Measurements from ENCODE around the gene COPG2. TPM values are rescaled to one million over a fixed set of nuclear protein-coding genes. Genes with fewer than 3 reads are reported as not detected.

COPG2 gene
- total RNA-seq, 2 experiments from 2014 or later = 23.8 to 25.1 TPM

DNA sequence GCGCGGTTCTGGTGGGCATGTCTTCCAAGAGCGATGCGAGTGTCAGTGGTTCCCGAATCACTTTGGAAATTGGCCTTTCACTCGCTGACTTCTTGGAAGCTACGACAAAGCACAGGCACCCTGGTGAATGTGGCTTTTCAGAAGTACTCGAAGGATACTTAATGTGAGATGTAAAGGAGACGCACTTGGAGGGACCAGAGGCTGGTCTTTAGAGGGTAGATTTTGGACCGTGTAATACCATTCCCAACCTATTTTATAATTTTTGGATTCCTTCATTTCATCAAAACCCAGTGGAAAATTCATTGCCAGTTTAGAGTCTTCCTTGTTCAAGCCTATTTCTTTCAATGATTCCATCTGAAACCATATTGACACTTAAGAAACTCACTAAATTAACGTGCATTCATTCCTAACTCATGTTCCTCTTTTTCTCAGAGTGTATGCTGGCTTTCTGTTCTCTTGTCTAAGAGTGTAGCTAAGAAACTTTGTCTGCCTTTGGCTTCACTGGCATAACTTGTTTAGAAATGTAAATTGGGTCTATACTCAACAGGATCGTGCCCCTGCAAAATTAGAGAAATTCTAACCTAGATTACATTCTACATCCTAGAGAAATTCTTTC lies 645 bp upstream of the COPG2 start:
- Mint-ChIP-seq H3K4me1 (ENCODE audit: low read depth) (peaks cover 13% of the 10 kb centered on the region), H3K4me3 (peak overlapping the region; percentile 83), H3K9me3 (no peaks in the 10 kb centered on the region), H3K27ac (peak overlapping the region; percentile 68), H3K27me3 (peaks cover 4% of the 10 kb centered on the region), H3K36me3 (ENCODE audit: low read depth) (peaks cover 1% of the 10 kb centered on the region)
- POLR2A ChIA-PET = interaction anchor here (0.7 kb wide), 1 partner anchor 1220 kb away, joined by 4 read pairs; no protein-coding TSS in a partner anchor
- intact Hi-C loops (cut with micrococcal nuclease) = no loop called here
- no peak for ATAC-seq
- TF ChIP-seq, protein P1, sequence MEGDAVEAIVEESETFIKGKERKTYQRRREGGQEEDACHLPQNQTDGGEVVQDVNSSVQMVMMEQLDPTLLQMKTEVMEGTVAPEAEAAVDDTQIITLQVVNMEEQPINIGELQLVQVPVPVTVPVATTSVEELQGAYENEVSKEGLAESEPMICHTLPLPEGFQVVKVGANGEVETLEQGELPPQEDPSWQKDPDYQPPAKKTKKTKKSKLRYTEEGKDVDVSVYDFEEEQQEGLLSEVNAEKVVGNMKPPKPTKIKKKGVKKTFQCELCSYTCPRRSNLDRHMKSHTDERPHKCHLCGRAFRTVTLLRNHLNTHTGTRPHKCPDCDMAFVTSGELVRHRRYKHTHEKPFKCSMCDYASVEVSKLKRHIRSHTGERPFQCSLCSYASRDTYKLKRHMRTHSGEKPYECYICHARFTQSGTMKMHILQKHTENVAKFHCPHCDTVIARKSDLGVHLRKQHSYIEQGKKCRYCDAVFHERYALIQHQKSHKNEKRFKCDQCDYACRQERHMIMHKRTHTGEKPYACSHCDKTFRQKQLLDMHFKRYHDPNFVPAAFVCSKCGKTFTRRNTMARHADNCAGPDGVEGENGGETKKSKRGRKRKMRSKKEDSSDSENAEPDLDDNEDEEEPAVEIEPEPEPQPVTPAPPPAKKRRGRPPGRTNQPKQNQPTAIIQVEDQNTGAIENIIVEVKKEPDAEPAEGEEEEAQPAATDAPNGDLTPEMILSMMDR (IDR thresholded peaks at IDR 0.05) = no peak
- no peak for DNase-seq
- CTCF ChIA-PET = no interaction called here

DNA sequence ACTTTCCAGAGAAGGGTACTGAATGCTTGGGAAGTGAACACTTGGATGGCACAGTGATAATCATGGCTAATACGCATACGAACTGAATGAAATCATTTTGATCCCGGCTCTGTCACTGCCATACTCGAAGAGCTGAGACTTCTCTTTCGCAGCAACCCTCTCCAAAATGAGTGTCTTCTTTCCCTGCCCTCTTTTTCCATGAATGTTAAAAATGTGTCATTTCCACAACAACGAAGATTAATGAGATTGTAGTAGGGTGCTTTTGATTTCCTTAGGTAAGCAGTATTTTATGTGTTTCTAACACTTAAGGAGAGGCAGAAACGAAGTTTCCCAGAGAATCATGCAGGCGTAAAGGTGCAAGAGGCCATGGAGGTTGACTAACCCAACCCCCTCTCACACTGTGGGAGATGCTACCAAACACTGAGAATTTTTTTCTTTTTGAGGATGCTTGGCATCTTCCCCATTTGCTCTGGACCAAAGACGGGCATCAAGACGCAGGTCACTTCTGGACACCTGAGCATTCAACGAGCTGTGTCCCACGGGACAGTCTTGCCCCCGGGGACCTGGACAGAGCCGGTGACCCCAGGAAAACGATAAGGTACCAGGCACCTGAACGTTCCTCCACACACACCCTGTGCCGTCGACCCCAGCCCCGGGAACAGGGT lies 823 bp downstream of the COPG2 start:
- Mint-ChIP-seq H3K9me3 (no peaks in the 10 kb centered on the region), H3K4me1 (ENCODE audit: low read depth) (peaks cover 13% of the 10 kb centered on the region), H3K27ac (peak overlapping the region; percentile 50), H3K36me3 (ENCODE audit: low read depth) (peaks cover 3% of the 10 kb centered on the region), H3K27me3 (peaks cover 4% of the 10 kb centered on the region), H3K4me3 (peak overlapping the region; percentile 78)
- ATAC-seq (peak; percentile 3), DNase-seq (peak; percentile 21)
- TF ChIP-seq, protein P1 (IDR thresholded peaks at IDR 0.05) = no peak
- intact Hi-C loops (cut with micrococcal nuclease) = no loop called here
- ChIA-PET CTCF (interaction anchor here (1.5 kb wide), 1 partner anchor 180 kb away, joined by 6 read pairs; no protein-coding TSS in a partner anchor), POLR2A (no interaction called here)

DNA sequence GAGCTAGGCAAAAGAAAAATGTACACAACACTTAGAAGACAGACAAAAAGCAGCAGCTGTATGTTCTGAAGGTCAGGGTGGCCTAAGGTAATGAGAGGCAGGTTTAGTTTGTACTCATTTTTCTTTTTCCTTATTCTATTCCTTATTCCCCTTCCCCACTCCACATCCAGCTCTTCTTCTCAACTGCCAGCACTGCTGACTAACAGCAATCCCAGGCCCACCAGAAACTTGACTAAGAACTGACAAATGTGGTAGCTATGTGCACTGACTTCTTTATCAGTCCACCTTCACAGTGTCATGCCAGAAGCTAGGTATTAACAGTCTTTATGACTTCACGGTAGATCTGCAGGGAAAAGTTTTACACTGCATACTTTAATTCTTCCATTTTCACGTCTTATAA lies 6.1 kb downstream of the COPG2 start:
- H3K27me3 Mint-ChIP-seq = no peaks in the 10 kb centered on the region
- H3K9me3 Mint-ChIP-seq = no peaks in the 10 kb centered on the region
- TF ChIP-seq, protein P1 (IDR thresholded peaks at IDR 0.05) = no peak
- H3K27ac Mint-ChIP-seq = no peak overlapping the region
- H3K4me3 Mint-ChIP-seq = no peak overlapping the region
- intact Hi-C loops (cut with micrococcal nuclease) = no loop called here
- peaks cover 18% of the 10 kb centered on the region for H3K36me3 Mint-ChIP-seq (ENCODE audit: low read depth)
- H3K4me1 Mint-ChIP-seq (ENCODE audit: low read depth) = peaks cover 4% of the 10 kb centered on the region
- no peak for ATAC-seq
- POLR2A ChIA-PET = no interaction called here
- no peak for DNase-seq
- CTCF ChIA-PET = no interaction called here

DNA sequence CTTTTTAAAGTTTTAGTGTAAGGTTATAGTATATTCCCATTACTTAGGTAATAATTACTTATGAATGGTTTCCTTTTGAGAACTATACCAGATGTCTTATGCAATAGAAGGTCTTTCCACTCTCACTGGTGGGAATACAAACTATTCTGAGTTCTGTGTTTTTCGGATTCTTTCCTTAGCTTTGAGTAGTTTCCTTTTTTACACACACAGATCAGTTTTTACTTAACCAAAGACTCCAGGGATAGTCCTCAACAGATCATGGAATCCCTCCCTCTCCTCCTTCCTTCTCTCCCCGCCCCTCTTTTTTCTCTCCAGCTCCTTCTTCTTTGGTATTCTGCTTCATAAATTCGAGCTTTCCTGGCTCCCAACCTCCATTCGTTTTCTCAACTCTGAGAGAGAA lies 13.3 kb downstream of the COPG2 start:
- TF ChIP-seq, protein P1 (IDR thresholded peaks at IDR 0.05) = no peak
- CTCF ChIA-PET = no interaction called here
- no peaks in the 10 kb centered on the region for H3K27me3 Mint-ChIP-seq
- no peak for DNase-seq
- H3K4me3 Mint-ChIP-seq = no peak overlapping the region
- ATAC-seq = no peak
- no peaks in the 10 kb centered on the region for H3K9me3 Mint-ChIP-seq
- POLR2A ChIA-PET = no interaction called here
- no peak overlapping the region for H3K27ac Mint-ChIP-seq
- peaks cover 12% of the 10 kb centered on the region for H3K4me1 Mint-ChIP-seq (ENCODE audit: low read depth)
- H3K36me3 Mint-ChIP-seq (ENCODE audit: low read depth) = peaks cover 10% of the 10 kb centered on the region
- intact Hi-C loops (cut with micrococcal nuclease) = no loop called here

DNA sequence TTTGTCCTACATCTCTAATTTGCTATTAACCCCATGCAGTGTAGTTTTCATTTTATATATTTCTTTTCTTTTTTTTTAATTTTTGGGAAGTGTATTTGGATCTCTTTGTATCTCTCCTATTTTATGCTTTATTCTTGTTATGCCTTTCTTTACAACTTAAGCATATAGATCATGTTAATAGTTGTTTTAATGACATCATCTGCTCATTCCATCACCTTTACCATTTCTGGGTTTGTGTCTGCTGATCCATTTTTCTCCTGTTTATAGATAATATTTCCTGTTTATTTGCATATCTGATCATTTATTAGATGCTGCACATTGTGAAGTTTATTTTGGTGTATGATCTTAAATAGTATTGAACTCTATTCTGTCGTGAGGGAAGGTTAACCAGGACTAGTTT lies 13.7 kb downstream of the COPG2 start:
- no peak for ATAC-seq
- TF ChIP-seq, protein P1 (IDR thresholded peaks at IDR 0.05) = no peak
- Mint-ChIP-seq H3K27ac (no peak overlapping the region), H3K9me3 (peaks cover 3% of the 10 kb centered on the region), H3K27me3 (no peaks in the 10 kb centered on the region), H3K4me3 (no peak overlapping the region), H3K4me1 (ENCODE audit: low read depth) (peaks cover 16% of the 10 kb centered on the region), H3K36me3 (ENCODE audit: low read depth) (peaks cover 10% of the 10 kb centered on the region)
- ChIA-PET POLR2A (no interaction called here), CTCF (no interaction called here)
- intact Hi-C loops (cut with micrococcal nuclease) = no loop called here
- DNase-seq = no peak

All from activated CD8-positive, alpha-beta T cell treated with anti-CD3 and anti-CD28 coated beads for 36 hours (primary cell).